HG02588 (cell line): ENCODE measurements around the gene OR1J1.

Experiments used
- ATAC-seq: cut with Tn5 transposase; IDR thresholded peaks from one replicate; pipeline ENCODE4 v1.9.1; 2021; ENCODE audit warnings: mild to moderate bottlenecking, moderate library complexity; ENCODE audit not compliant: unreplicated experiment

OR1J1 gene

DNA sequence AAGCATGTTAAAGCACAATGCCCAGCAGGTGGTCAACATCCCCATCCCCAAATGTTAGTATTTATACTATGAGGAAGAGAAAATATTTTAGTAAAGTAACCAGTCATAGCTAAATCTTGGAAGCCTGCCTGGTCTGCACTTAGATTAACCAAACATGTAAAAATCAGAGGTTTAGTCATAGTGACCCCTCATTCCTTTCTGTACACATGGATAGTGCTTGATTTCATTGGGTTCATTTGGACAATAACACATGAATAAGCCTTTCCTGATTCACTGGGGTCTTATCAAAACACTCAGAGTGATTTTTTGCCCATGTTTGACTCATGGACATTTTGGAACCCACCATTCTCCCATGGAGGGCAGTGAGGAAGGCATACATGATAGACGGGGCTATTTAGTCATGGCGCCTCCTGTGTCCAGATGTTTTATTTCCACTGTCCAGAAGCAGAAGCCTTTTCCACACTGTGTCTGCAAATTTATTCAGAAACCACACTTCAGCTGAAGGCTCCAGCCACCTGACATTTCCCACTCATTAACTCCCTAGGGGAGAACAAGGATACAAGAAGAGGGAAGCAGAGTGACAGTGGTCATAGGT lies 32.5 kb downstream of the OR1J1 start:
- ATAC-seq, result no peak

DNA sequence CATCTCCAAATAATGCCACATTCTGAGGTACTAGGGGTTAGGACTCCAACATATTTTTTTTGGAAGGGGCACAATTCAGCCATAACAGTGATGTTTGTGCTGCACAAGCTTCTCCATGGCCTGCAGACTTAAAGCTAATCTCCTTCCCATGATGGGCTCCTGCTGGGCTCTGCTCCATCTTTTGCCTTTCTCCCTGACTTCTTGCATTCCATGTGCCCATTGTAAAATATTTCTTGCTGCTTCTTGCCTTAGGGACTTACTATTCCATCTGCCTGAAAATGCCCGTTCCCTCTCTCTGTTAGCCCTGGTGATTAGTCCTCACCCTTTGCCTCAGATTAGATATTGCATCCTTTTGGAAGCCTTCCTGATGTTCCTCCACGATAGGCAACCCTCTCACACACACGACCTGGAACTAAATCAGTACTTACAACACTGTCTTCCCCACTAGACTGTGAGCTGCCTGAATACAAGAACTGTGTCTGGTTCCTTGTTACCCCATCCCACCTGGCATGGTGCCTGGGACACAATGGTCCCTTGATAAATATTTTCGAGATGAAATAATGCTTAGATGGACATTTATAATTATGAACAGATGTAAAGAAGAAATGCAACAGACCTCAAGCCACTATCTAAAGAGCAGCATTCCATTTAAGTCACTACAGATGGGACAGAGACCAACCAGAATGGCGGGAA lies 33.5 kb downstream of the OR1J1 start:
- ATAC-seq, result no peak

DNA sequence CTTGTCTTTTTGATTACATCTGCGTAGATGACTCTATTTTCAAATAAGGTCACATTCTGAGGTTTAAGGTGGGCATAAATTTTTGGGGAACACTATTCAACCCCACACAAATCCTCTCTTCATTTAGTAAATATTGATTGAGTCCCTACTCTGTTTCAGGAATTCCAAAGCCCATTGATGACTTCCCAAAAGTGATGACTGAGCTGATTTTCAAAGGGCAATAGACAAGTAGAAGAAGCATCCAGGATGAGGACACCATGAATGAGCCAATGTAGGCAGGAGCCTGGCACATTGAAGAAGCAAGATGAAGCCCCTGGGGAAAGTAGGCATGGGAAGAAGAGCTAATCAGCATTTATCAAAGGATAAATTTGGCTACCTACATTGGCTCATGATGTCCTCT lies 35.2 kb downstream of the OR1J1 start:
- ATAC-seq, result no peak
